ENCODE data around the gene HSPG2. TPM values are rescaled to one million over a fixed set of nuclear protein-coding genes. Genes with fewer than 3 reads are reported as not detected.

HSPG2 gene
- total and polyA plus RNA-seq, 2 of the 13 experiments (the other 11 are each of a cell fraction or from before 2014, with no cell fraction given): 9.1 to 13.1 TPM

DNA sequence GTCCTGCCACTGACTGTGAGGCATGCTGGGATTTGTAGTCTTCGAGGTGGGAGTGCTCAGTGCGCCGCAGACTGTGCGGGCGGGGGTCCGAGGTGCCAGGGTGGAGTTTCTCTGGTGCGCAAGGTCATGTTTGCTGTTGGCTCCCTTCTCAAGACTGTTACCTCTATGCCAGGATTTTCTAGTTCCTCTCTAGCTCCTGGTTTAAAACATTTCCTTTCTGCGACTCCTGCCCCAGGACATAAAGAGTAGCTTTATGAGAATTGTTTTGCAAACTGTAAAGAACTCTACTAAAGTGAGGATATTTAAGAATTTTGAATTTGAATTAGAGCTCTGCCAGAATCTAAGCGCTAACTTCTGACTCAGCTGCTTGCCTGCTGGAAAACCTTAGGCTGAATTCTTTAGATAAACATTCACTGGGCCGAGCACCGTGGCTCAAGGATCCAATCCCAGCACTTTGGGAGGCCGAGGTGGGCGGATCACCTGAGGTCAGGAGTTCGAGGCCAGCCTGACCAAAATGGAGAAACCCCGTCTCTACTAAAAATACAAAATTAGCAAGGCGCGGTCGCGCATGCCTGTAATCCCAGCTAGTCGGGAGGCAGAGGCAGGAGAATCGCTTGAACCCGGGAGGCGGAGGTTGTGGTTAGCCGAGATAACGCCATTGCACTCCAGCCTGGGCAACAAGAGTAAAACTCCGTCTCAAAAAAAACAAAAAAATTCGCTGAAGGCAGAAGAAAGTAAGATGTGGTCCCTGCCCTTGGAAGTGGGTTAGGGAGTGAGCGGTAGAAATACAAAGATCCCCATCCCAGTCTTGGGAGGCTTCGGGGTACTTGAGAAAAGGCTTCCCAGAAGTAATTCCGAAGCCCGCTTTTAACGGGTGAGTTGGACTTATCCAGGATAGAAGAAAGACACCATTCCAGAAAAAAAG is 153.2 kb downstream of the HSPG2 start (continued):
- no peak for TF ChIP-seq BCLAF1 (IDR thresholded peaks at IDR 0.05)
- no peak for TF ChIP-seq JDP2 (CRISPR knock-in tag; IDR thresholded peaks at IDR 0.05; ENCODE audit: borderline replicate concordance)
- no peak for TF ChIP-seq HOXD1 (CRISPR knock-in tag; IDR thresholded peaks at IDR 0.05)
- TF ChIP-seq ZBTB20 (CRISPR knock-in tag; IDR thresholded peaks at IDR 0.05; ENCODE audit: borderline replicate concordance, low read depth): no peak
- no peak for TF ChIP-seq NR3C1 (CRISPR knock-in tag; IDR thresholded peaks at IDR 0.05)
- TF ChIP-seq NRL (CRISPR knock-in tag; IDR thresholded peaks at IDR 0.05; ENCODE audit: borderline replicate concordance): no peak
- TF ChIP-seq, protein P1, sequence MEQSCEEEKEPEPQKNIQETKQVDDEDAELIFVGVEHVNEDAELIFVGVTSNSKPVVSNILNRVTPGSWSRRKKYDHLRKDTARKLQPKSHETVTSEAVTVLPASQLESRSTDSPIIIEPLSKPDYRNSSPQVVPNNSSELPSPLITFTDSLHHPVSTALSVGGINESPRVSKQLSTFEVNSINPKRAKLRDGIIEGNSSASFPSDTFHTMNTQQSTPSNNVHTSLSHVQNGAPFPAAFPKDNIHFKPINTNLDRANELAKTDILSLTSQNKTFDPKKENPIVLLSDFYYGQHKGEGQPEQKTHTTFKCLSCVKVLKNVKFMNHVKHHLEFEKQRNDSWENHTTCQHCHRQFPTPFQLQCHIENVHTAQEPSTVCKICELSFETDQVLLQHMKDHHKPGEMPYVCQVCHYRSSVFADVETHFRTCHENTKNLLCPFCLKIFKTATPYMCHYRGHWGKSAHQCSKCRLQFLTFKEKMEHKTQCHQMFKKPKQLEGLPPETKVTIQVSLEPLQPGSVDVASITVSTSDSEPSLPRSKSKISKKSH (CRISPR knock-in tag; IDR thresholded peaks at IDR 0.05; ENCODE audit: borderline replicate concordance): no peak
- TF ChIP-seq ZNF451 (CRISPR knock-in tag; IDR thresholded peaks at IDR 0.05): no peak
- TF ChIP-seq SP5 (CRISPR knock-in tag; IDR thresholded peaks at IDR 0.05; ENCODE audit: borderline replicate concordance, low read depth): 0 out of 2 replicates have a peak, but pooled peaks have one; percentile 16
- no peak for TF ChIP-seq ATF7 (IDR thresholded peaks at IDR 0.05)
- no peak for TF ChIP-seq ATF7 (CRISPR knock-in tag; IDR thresholded peaks at IDR 0.05)
- TF ChIP-seq ZNF12 (CRISPR knock-in tag; IDR thresholded peaks at IDR 0.05): no peak
- TF ChIP-seq, protein P2, sequence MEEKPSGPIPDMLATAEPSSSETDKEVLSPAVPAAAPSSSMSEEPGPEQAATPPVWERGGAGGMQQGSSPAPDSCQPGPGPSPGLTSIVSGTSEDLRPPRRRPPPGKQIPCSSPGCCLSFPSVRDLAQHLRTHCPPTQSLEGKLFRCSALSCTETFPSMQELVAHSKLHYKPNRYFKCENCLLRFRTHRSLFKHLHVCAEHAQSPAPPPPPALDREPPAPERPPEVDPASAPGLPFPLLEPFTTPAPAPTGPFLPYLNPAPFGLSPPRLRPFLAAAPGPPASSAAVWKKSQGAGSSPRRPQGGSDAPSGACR (CRISPR knock-in tag; IDR thresholded peaks at IDR 0.05): 0 out of 2 replicates have a peak, but pooled peaks have one; percentile 52
- no peak; the same call in 1 of the 2 replicates for TF ChIP-seq ETV5 (CRISPR knock-in tag; IDR thresholded peaks at IDR 0.05; ENCODE audit: borderline replicate concordance)
- TF ChIP-seq YEATS4 (CRISPR knock-in tag; IDR thresholded peaks at IDR 0.05; ENCODE audit: borderline replicate concordance): no peak
- TF ChIP-seq, protein P3, sequence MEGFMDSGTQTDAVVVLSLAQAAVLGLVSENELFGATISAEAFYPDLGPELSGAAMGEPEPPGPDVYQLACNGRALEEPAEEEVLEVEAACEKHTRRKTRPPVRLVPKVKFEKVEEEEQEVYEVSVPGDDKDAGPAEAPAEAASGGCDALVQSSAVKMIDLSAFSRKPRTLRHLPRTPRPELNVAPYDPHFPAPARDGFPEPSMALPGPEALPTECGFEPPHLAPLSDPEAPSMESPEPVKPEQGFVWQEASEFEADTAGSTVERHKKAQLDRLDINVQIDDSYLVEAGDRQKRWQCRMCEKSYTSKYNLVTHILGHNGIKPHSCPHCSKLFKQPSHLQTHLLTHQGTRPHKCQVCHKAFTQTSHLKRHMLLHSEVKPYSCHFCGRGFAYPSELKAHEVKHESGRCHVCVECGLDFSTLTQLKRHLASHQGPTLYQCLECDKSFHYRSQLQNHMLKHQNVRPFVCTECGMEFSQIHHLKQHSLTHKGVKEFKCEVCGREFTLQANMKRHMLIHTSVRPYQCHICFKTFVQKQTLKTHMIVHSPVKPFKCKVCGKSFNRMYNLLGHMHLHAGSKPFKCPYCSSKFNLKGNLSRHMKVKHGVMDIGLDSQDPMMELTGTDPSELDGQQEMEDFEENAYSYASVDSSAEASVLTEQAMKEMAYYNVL (CRISPR knock-in tag; IDR thresholded peaks at IDR 0.05; ENCODE audit: borderline replicate concordance): no peak
- TF ChIP-seq ZNF292 (CRISPR knock-in tag; IDR thresholded peaks at IDR 0.05; ENCODE audit: borderline replicate concordance, low read depth): no peak
- TF ChIP-seq ZNF747 (CRISPR knock-in tag; IDR thresholded peaks at IDR 0.05; ENCODE audit: borderline replicate concordance): no peak
